K562 (cell line): ENCODE results near the gene NUAK2. TPM values are rescaled to one million over a fixed set of nuclear protein-coding genes. Genes with fewer than 3 reads are reported as not detected.

Experiments
- ATAC-seq: fragments of 200-7000 bp; cut with Tn5 transposase; 3 replicates; pipeline ENCODE4 v1.9.1; 2020; ENCODE audit warnings: moderate library complexity
- BruUV-seq: library from RNA; stranded (reverse); fragments of 400-500 nt; replicated peaks from 2 replicates; lab custom pipeline; 2021; lab: Mats Ljungman, UMichigan
- CTCF ChIA-PET: fragments of 300-600 bp; formaldehyde crosslinking; extraction: SDS; loops from one replicate; lab custom pipeline; 2021; ENCODE audit warnings: low intra/inter-chr PET ratio; lab: Yijun Ruan, JAX
- POLR2A ChIA-PET: fragments of 300-600, 350-650 bp; sonication (Branson Sonifier 250); formaldehyde crosslinking; extraction: SDS; loops from one replicate; lab custom pipeline; 2021; ENCODE audit warnings: antibody characterized with exemption, inconsistent platforms; lab: Yijun Ruan, JAX
- DNase-seq, 4 experiments: peaks; one replicate each; pipeline versions ENCODE4 v3.0.0 to v3.0.0-alpha.2; 2011 to 2018; ENCODE audit warnings: low spot score in 3 of 4, mixed read lengths in 3 of 4; ENCODE audit errors: extremely low read depth in 1 of 4
- FAIRE-seq: peaks from 2 replicates; lab custom pipeline; 2011; peaks lifted over from hg19 to GRCh38; lab: Jason Lieb, UNC
- H2AFZ ChIP-seq: 2 replicates; pipeline ENCODE4 v1.6.0; 2011; ENCODE audit warnings: low read depth, low read length, control low read depth, inconsistent platforms
- H3K27ac ChIP-seq: fragments of 200-600 bp; 3 replicates; pipeline ENCODE4 v1.8.0; 2011; ENCODE audit warnings: low read depth, mild to moderate bottlenecking, control low read depth, inconsistent platforms, low read length, moderate library complexity, mixed read lengths; ENCODE audit errors: extremely low read depth
- H3K27me3 ChIP-seq, 2 experiments: fragments of 300-600 bp in 1 of 2; 2 replicates in 1 of 2; 3 replicates in 1 of 2; pipeline versions ENCODE4 v1.6.0 to v1.8.0; 2011; ENCODE audit warnings: inconsistent platforms in 2 of 2, low read length in 2 of 2, mild to moderate bottlenecking in 1 of 2, mixed read lengths in 1 of 2, moderate library complexity in 1 of 2; ENCODE audit not compliant: control insufficient read depth in 2 of 2, insufficient read depth in 2 of 2
- H3K36me3 ChIP-seq: fragments of 300-600 bp; 3 replicates; pipeline ENCODE4 v1.8.0; 2011; ENCODE audit warnings: mild to moderate bottlenecking, low read length, inconsistent platforms; ENCODE audit not compliant: control insufficient read depth, insufficient read depth
- H3K4me1 ChIP-seq, 2 experiments: fragments of 200-600 bp in 1 of 2; replicated peaks in 1 of 2; 2 replicates in 1 of 2; 3 replicates in 1 of 2; pipeline versions ENCODE4 v1.5.1 to v1.8.0; 2011; ENCODE audit warnings: inconsistent platforms in 2 of 2, low read length in 2 of 2, mild to moderate bottlenecking in 1 of 2, mixed read lengths in 1 of 2, moderate library complexity in 1 of 2; ENCODE audit not compliant: control insufficient read depth in 2 of 2, insufficient read depth in 2 of 2
- H3K4me2 ChIP-seq: 2 replicates; pipeline ENCODE4 v1.6.1; 2011; ENCODE audit warnings: low read length, control low read depth, inconsistent platforms, mixed read lengths; ENCODE audit not compliant: insufficient read depth
- H3K4me3 ChIP-seq: fragments of 200-600 bp; sonication (generic), shearing (Covaris generic); 2 replicates; pipeline ENCODE4 v1.5.1; 2016; ENCODE audit warnings: control low read depth, inconsistent platforms
- H3K79me2 ChIP-seq: fragments of 200-600 bp; 3 replicates; pipeline ENCODE4 v1.8.0; 2011; ENCODE audit warnings: low read length, inconsistent platforms; ENCODE audit not compliant: control insufficient read depth, insufficient read depth
- H3K9ac ChIP-seq, 2 experiments: 2 replicates each; pipeline versions ENCODE4 v1.6.0 to v1.6.1; 2011; ENCODE audit warnings: low read depth in 2 of 2, low read length in 2 of 2, control low read depth in 1 of 2, inconsistent platforms in 1 of 2, mild to moderate bottlenecking in 1 of 2, mixed read lengths in 1 of 2; ENCODE audit not compliant: insufficient read depth in 1 of 2
- H3K9me1 ChIP-seq: one replicate; pipeline ENCODE4 v1.6.0; 2011; ENCODE audit warnings: inconsistent platforms, mild to moderate bottlenecking, low read length, moderate library complexity; ENCODE audit not compliant: control insufficient read depth, insufficient read depth
- H3K9me3 ChIP-seq: replicated peaks from 2 replicates; pipeline ENCODE4 v1.5.1; 2011; ENCODE audit warnings: low read depth, low read length, inconsistent platforms; ENCODE audit not compliant: control insufficient read depth, insufficient read depth
- H4K20me1 ChIP-seq: replicated peaks from 2 replicates; pipeline ENCODE4 v1.6.1; 2011; ENCODE audit warnings: low read length, inconsistent platforms, mixed read lengths; ENCODE audit not compliant: control insufficient read depth, insufficient read depth
- CLOCK ChIP-seq: fragments of 250-450 bp; sonication (Bioruptor Pico); IDR thresholded peaks from 2 replicates; pipeline ENCODE4 v1.4.0; 2020; ENCODE audit warnings: mild to moderate bottlenecking, moderate library complexity, borderline replicate concordance
- CTCF ChIP-seq, 3 experiments: IDR thresholded peaks in 2 of 3; conservative IDR thresholded peaks in 1 of 3; 2 replicates each; pipeline ENCODE4 v1.5.1; 2011 to 2012; ENCODE audit warnings: low read length in 3 of 3, mild to moderate bottlenecking in 3 of 3, control low read depth in 2 of 3, improper control_type of control experiment in 1 of 3, inconsistent platforms in 1 of 3, low read depth in 1 of 3, mixed read lengths in 1 of 3, moderate library complexity in 1 of 3; ENCODE audit not compliant: insufficient read depth in 2 of 3
- GABPB2 ChIP-seq: fragments of 250-450 bp; sonication (Bioruptor Pico); conservative IDR thresholded peaks from 2 replicates; pipeline ENCODE4 v1.5.1; 2021; ENCODE audit warnings: mild to moderate bottlenecking
- GATAD2A ChIP-seq: fragments of 450-650 bp; IDR thresholded peaks from 2 replicates; pipeline ENCODE4 v1.6.1; 2017
- HDAC8 ChIP-seq: fragments of 450-650 bp; IDR thresholded peaks from 2 replicates; pipeline ENCODE4 v1.6.1; 2016; ENCODE audit warnings: mild to moderate bottlenecking, missing genetic modification characterization, moderate library complexity, missing compliant biosample characterization
- IFI16 ChIP-seq: fragments of 250-450 bp; sonication (Bioruptor Pico); IDR thresholded peaks from 2 replicates; pipeline ENCODE4 v2.1.2; 2022; ENCODE audit warnings: mild to moderate bottlenecking, inconsistent platforms
- MLX ChIP-seq, 2 experiments: fragments of 450-650 bp in 1 of 2; sonication (generic) in 1 of 2; formaldehyde crosslinking; conservative IDR thresholded peaks; 2 replicates each; pipeline versions ENCODE4 v1.4.0 to v1.8.1; 2020 to 2022; ENCODE audit warnings: mild to moderate bottlenecking in 1 of 2, missing genetic modification reagents in 1 of 2
- NR2F6 ChIP-seq: fragments of 450-650 bp; formaldehyde crosslinking; IDR thresholded peaks from 2 replicates; pipeline ENCODE4 v1.4.0; 2020; ENCODE audit warnings: mild to moderate bottlenecking
- RNF2 ChIP-seq: sonication (generic); IDR thresholded peaks from 2 replicates; pipeline ENCODE4 v1.6.1; 2016
- ZNF436 ChIP-seq: fragments of 250-450, 450-650 bp; sonication (Bioruptor Pico); formaldehyde crosslinking; IDR thresholded peaks from 2 replicates; pipeline ENCODE4 v1.7.0; 2020; ENCODE audit warnings: mild to moderate bottlenecking
- ZNF79 ChIP-seq: fragments of 250-450 bp; sonication (Bioruptor Pico); IDR thresholded peaks from 2 replicates; pipeline ENCODE4 v1.4.0; 2020; ENCODE audit warnings: low read depth, mild to moderate bottlenecking, moderate library complexity
- WGBS: fragments of 100-300 bp; shearing (Covaris generic); methylation state at CpG from one replicate; pipeline ENCODE4 v1.1.6; 2016; ENCODE audit warnings: low coverage, mixed read lengths; ENCODE audit not compliant: insufficient coverage; ENCODE audit errors: missing lambda C conversion rate; 5-methylcytosine and 5-hydroxymethylcytosine counted together
- in situ Hi-C: fragments of 300-500 bp; cut with MboI; formaldehyde crosslinking; loops from 4 replicates; pipeline ENCODE4 v1.15.0; 2018; ENCODE audit warnings: inconsistent platforms, mixed read lengths
- intact Hi-C: fragments of 100-400 bp; cut with micrococcal nuclease; formaldehyde crosslinking; loops from 2 replicates; pipeline ENCODE4 v1.14.2; 2022
- polyA plus RNA-seq, 8 experiments: library from polyadenylated mRNA; depleted of rRNA in 4 of 8; stranded (reverse) in 5 of 8; unstranded in 3 of 8; fragments of >200 nt; fragmentation: Nextera tagmentation in 2 of 8; fragmentation: Illumina TruSeq in 1 of 8; extraction: Ambion mirVana in 2 of 8; extraction: Trizol in 1 of 8; gene quantifications; 2 replicates each; pipeline versions ENCODE4 v1.2.1 to v1.2.3, GENCODE V29; 2011 to 2014; ENCODE audit warnings: inconsistent platforms in 1 of 8, missing spikeins in 1 of 8
- total RNA-seq, 7 experiments: library from RNA; depleted of rRNA in 6 of 7; stranded (reverse); fragments of >200 nt in 6 of 7; fragmentation: Illumina TruSeq in 2 of 7; extraction: Trizol in 2 of 7; gene quantifications; 2 replicates each; pipeline versions ENCODE4 v1.2.1 to v1.2.3, GENCODE V29; 2011 to 2021; ENCODE audit warnings: low replicate concordance in 1 of 7

NUAK2 gene
- total and polyA plus RNA-seq, 9 of the 15 experiments (the other 6 are each of a cell fraction or from before 2014, with no cell fraction given) = 0.04 to 0.44 (median 0.14) TPM

- BruUV-seq = no TSS peak
- H3K9me3 ChIP-seq = no peaks in the 10 kb centered on the region
- CTCF ChIA-PET = no interaction called here
- no peak overlapping the region for H3K27ac ChIP-seq
- no peak overlapping the region for H2AFZ ChIP-seq
- in situ Hi-C loops = no loop called here
- POLR2A ChIA-PET = no interaction called here
- H3K4me1 ChIP-seq = peaks cover 4 to 13% of the 10 kb centered on the region in 2 experiments
- H4K20me1 ChIP-seq = peaks cover 12% of the 10 kb centered on the region; the same call in 1 of the 2 replicates
- no peak for FAIRE-seq
- no peaks in the 10 kb centered on the region for H3K36me3 ChIP-seq
- no peak for DNase-seq
- intact Hi-C loops = no loop called here
- no peaks in the 10 kb centered on the region for H3K79me2 ChIP-seq
- no peaks in the 10 kb centered on the region for H3K9me1 ChIP-seq
- H3K4me2 ChIP-seq = no peak overlapping the region
- no peak for ATAC-seq
- H3K9ac ChIP-seq = no peak overlapping the region
- no peak overlapping the region for H3K4me3 ChIP-seq
- no peak for TF ChIP-seq IFI16 (CRISPR knock-in tag)
- peak in 1 of 3 experiments; percentile 16; a peak in 2 of 6 replicates for TF ChIP-seq CTCF (IDR thresholded peaks at IDR 0.05 in 2 of 3, conservative IDR thresholded peaks at IDR 0.05 in 1 of 3; ENCODE audit: insufficient read depth in 2 of 3, low read depth in 1 of 3, low read length in 3 of 3)
- 15% methylated on average over 21 of the region's 21 CpGs for WGBS
- peaks cover 25 to 68% of the 10 kb centered on the region in 2 experiments for H3K27me3 ChIP-seq
Measured at GRCh38 chr1:205339197-205339702, 17.7 kb upstream of the NUAK2 start.

- FAIRE-seq = no peak
- Histone ChIP-seq H2AFZ (no peak overlapping the region), H3K4me2 (no peak overlapping the region), H3K36me3 (no peaks in the 10 kb centered on the region), H3K79me2 (no peaks in the 10 kb centered on the region), H3K9me1 (no peaks in the 10 kb centered on the region), H3K27ac (no peak overlapping the region), H4K20me1 (peaks cover 10% of the 10 kb centered on the region; the same call in 1 of the 2 replicates), H3K4me3 (no peak overlapping the region), H3K27me3 (peaks cover 14 to 56% of the 10 kb centered on the region in 2 experiments), H3K9ac (no peak overlapping the region), H3K4me1 (peaks cover 0 to under 1% of the 10 kb centered on the region in 2 experiments; a peak in 1 of 5 replicates), H3K9me3 (no peaks in the 10 kb centered on the region)
- ATAC-seq = no peak
- ChIA-PET POLR2A (no interaction called here), CTCF (interaction anchor here (0.6 kb wide), 1 partner anchor 13 kb away, joined by 4 read pairs; no protein-coding TSS in a partner anchor)
- intact Hi-C loops (no loop called here), in situ Hi-C loops (no loop called here)
- under 1% methylated on average over 7 of the region's 7 CpGs for WGBS
- BruUV-seq = no TSS peak
- DNase-seq = no peak
- TF ChIP-seq NR2F6 (CRISPR knock-in tag) (no peak), RNF2 (no peak), MLX (CRISPR knock-in tag; conservative IDR thresholded peaks at IDR 0.05) (no peak), GATAD2A (no peak), HDAC8 (tag) (no peak), GABPB2 (CRISPR knock-in tag) (no peak), ZNF79 (no peak), CLOCK (no peak), ZNF436 (CRISPR knock-in tag) (no peak)
Measured at GRCh38 chr1:205338011-205338410, 16.5 kb upstream of the NUAK2 start.
